ENCODE measurements around the gene ACTR3C. TPM values are rescaled to one million over a fixed set of nuclear protein-coding genes. Genes with fewer than 3 reads are reported as not detected.
A peak's percentile ranks its signal among the peaks of the same experiment; 100 is the strongest.

The ACTR3C gene
- total and polyA plus RNA-seq, 4 donors: 6.8 to 34.2 (median 10.5) TPM

- Histone ChIP-seq H3K4me1 (ENCODE audit: control insufficient read depth in 5 of 5, insufficient read depth in 5 of 5, low read length in 5 of 5) (peaks cover 0 to 23% (median 4%) of the 10 kb centered on the region in 5 donors), H3K4me3 (no peak overlapping the region), H3K9me3 (ENCODE audit: control insufficient read depth in 4 of 4, insufficient read depth in 3 of 4, low read length in 3 of 4) (no peaks in the 10 kb centered on the region), H3K9ac (ENCODE audit: insufficient read depth in 1 of 2, low read length in 2 of 2) (no peak overlapping the region), H3K27me3 (ENCODE audit: control insufficient read depth in 3 of 3, insufficient read depth in 3 of 3, low read length in 2 of 3) (no peaks in the 10 kb centered on the region), H3K36me3 (ENCODE audit: control insufficient read depth in 4 of 4, insufficient read depth in 4 of 4, low read length in 4 of 4) (peaks cover 0 to 8% (median 0%) of the 10 kb centered on the region in 4 donors), H3K27ac (ENCODE audit: low read depth in 1 of 2, low read length in 1 of 2) (no peak overlapping the region)
- WGBS, 2 donors: 59 to 76% methylated on average over 5 of the region's 5 CpGs
- TF ChIP-seq, protein P1, sequence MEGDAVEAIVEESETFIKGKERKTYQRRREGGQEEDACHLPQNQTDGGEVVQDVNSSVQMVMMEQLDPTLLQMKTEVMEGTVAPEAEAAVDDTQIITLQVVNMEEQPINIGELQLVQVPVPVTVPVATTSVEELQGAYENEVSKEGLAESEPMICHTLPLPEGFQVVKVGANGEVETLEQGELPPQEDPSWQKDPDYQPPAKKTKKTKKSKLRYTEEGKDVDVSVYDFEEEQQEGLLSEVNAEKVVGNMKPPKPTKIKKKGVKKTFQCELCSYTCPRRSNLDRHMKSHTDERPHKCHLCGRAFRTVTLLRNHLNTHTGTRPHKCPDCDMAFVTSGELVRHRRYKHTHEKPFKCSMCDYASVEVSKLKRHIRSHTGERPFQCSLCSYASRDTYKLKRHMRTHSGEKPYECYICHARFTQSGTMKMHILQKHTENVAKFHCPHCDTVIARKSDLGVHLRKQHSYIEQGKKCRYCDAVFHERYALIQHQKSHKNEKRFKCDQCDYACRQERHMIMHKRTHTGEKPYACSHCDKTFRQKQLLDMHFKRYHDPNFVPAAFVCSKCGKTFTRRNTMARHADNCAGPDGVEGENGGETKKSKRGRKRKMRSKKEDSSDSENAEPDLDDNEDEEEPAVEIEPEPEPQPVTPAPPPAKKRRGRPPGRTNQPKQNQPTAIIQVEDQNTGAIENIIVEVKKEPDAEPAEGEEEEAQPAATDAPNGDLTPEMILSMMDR (IDR thresholded peaks at IDR 0.05; ENCODE audit: control extremely low read depth, extremely low read depth): no peak
- no peak for ATAC-seq (ENCODE audit: insufficient read depth, low FRiP score)
- no peak for DNase-seq
Measured at GRCh38 chr7:150365673-150366398, 42.5 kb upstream of the ACTR3C start.

DNA sequence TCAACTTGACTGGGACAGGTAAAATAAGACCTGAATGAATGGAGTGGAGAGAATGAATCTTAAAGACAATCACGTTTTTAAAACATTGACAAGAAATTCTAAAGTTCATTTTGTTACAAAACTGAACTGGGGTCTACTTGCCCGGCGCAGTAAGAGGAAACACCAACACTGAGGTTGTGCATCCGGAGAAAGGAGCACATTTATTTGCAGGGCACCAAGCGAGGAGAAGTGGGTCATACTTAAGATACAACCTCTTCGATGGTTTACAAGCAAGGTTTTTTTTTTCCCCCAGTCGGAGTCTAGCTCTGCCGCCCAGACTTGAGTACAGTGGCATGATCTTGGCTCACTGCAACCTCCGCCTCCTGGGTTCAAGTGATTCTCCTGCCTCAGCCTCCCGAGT lies 41.8 kb upstream of the ACTR3C start:
- H3K4me3 ChIP-seq: no peak overlapping the region
- H3K9me3 ChIP-seq (ENCODE audit: control insufficient read depth in 4 of 4, insufficient read depth in 3 of 4, low read length in 3 of 4): no peaks in the 10 kb centered on the region
- WGBS, 2 donors: 62 to 79% methylated on average over 10 of the region's 10 CpGs
- H3K9ac ChIP-seq (ENCODE audit: insufficient read depth in 1 of 2, low read length in 2 of 2): no peak overlapping the region
- H3K36me3 ChIP-seq (ENCODE audit: control insufficient read depth in 4 of 4, insufficient read depth in 4 of 4, low read length in 4 of 4): peaks cover 0 to 4% (median 0%) of the 10 kb centered on the region in 4 donors
- TF ChIP-seq, protein P1 (IDR thresholded peaks at IDR 0.05; ENCODE audit: control extremely low read depth, extremely low read depth): no peak
- no peak for DNase-seq
- H3K27ac ChIP-seq (ENCODE audit: low read depth in 1 of 2, low read length in 1 of 2): no peak overlapping the region
- no peak for ATAC-seq (ENCODE audit: insufficient read depth, low FRiP score)
- H3K27me3 ChIP-seq (ENCODE audit: control insufficient read depth in 3 of 3, insufficient read depth in 3 of 3, low read length in 2 of 3): no peaks in the 10 kb centered on the region
- peaks cover 0 to 16% (median 1%) of the 10 kb centered on the region in 5 donors for H3K4me1 ChIP-seq (ENCODE audit: control insufficient read depth in 5 of 5, insufficient read depth in 5 of 5, low read length in 5 of 5)

GRCh38 chr7:150363872-150364271 lies 40.5 kb upstream of the ACTR3C start:
- no peak for DNase-seq
- TF ChIP-seq, protein P1 (IDR thresholded peaks at IDR 0.05; ENCODE audit: control extremely low read depth, extremely low read depth): no peak

More at GRCh38 chr7:150363872-150364271, 40.5 kb upstream of the ACTR3C start:
- Histone ChIP-seq H3K27ac (ENCODE audit: low read depth in 1 of 2, low read length in 1 of 2) (peak overlapping the region in 1 of 2 donors; percentile 15), H3K4me1 (ENCODE audit: control insufficient read depth in 5 of 5, insufficient read depth in 5 of 5, low read length in 5 of 5) (peaks cover 0 to 6% (median 0%) of the 10 kb centered on the region in 5 donors), H3K9ac (ENCODE audit: insufficient read depth in 1 of 2, low read length in 2 of 2) (no peak overlapping the region), H3K4me3 (no peak overlapping the region), H3K27me3 (ENCODE audit: control insufficient read depth in 3 of 3, insufficient read depth in 3 of 3, low read length in 2 of 3) (no peaks in the 10 kb centered on the region), H3K36me3 (ENCODE audit: control insufficient read depth in 4 of 4, insufficient read depth in 4 of 4, low read length in 4 of 4) (no peaks in the 10 kb centered on the region), H3K9me3 (ENCODE audit: control insufficient read depth in 4 of 4, insufficient read depth in 3 of 4, low read length in 3 of 4) (no peaks in the 10 kb centered on the region)
- ATAC-seq (ENCODE audit: insufficient read depth, low FRiP score): no peak
- WGBS, 2 donors: 23 to 70% methylated on average over 5 of the region's 5 CpGs
